ENCODE results near the gene PARD3. TPM values are rescaled to one million over a fixed set of nuclear protein-coding genes. Genes with fewer than 3 reads are reported as not detected.
"Not testable (repeated sequence)": the region's sequence is repeated elsewhere in the genome, so short reads cannot be mapped to it uniquely, and the experiment has no call there.

The PARD3 gene
- total RNA-seq, 1 donor from 2014 or later, result 39.6 TPM

DNA sequence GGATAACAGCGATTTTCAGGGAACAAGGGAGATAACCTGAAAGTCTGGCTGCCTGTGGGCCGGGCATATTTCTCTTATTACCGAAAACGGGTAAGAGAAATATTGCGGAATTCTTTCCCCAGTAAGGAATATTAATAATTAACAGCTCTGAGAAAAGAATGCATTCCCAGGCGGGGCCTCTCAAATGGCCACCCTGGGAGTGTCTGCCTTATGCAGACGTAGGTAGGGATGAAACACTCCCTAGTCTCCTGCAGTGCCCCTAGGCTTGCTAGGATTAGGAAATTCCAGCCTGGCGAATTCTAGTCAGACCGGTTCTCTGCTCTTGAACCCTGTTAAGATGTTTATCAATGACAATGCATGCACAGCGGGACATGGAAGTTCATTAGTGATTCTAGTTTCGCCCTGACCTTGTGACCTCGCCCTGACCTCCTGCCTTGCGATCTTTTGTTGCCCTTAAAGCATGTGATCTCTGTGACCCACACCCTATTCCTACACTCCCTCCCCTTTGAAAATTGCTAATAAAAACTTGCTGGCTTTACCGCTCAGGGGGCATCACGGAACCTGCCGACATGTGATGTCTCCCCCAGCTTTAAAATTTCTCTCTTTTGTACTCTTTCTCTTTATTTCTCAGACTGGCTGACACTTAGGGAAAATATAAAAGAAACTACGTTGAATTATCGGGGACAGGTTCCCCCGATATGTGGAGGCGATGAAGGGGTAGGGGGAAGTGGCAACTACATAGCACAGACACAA is 387.8 kb downstream of the PARD3 start:
- peak; percentile 85 for DNase-seq (ENCODE audit: low spot score)

DNA sequence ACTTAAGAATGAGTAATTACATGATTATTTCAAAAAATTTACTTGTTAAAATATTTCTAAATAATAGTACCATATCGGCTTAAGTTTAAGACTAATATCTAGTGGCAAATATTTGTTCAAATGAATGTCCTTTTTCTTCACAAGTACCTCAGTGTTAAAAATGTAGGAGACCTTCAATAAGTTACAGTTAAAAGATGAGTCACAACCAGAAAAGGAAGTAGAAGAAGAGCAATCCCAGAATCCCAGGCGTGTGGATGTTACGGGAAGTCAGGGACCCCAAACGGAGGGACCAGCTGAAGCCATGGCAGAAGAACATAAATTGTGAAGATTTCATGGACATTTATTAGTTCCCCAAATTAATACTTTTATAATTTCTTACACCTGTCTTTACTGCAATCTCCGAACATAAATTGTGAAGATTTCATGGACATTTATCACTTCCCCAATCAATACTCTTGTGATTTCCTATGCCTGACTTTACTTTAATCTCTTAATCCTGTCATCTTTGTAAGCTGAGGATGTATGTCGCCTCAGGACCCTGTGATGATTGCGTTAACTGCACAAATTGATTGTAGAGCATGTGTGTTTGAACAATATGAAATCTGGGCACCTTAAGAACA is 388.4 kb downstream of the PARD3 start:
- DNase-seq (ENCODE audit: low spot score), result not testable (repeated sequence)

DNA sequence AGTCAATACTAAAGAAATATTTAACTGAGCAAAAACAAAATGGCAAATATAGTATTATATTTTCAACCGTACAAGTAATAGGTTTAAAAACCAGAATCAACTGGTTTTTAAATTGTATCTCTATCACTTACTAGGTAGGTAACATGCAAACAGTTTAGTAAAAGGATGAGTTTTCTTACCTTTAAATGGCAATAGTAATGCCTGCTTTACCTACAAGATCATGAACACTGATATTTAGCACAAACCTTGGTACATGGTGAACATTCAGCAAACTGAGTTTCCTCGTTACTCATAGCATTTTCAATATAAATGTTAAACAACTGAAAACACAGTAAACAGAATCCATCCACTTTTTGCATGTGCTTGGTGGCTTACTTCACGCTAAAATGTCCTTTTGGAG is 389.1 kb downstream of the PARD3 start:
- no peak for DNase-seq (ENCODE audit: low spot score)

GRCh38 chr10:34423673-34424625 is 391.1 kb downstream of the PARD3 start:
- DNase-seq (ENCODE audit: low spot score), result no peak

DNA sequence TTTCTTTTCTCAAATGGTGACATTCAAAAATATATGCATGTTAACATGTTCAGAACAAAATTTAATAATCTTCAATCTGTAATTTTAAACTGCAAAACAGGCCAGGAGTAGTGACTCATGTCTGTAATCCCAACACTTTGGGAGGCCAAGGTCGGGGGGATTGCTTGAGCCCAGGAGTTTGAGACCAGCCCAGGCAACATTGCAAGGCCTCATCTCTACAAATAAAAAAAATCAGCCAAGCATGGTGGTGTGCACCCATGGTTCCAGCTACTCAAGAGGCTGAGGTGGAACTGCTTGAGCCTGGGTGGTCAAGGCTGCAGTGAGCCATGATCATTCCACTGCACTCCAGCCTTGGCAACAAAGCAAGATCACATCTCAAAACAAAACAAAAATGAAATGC is 394.3 kb downstream of the PARD3 start:
- DNase-seq (ENCODE audit: low spot score), result no peak

DNA sequence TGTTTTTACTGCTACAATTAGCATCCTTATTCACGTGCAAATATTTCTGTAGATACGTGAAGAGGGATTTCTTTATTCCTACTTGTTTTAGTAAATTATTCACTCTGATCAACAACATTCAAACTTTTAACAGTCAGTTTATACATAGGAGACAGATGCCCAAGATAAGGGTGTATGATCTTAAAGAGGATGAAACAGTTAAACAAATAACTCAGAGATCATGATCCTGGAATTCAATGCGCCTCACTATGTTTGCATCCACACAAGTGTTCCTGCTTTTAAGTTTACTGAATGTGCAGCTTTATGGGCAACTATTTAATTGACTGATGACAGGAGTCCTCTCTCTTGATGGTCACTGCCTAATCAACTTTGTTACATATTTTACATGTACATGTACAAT is 394.8 kb downstream of the PARD3 start:
- DNase-seq (ENCODE audit: low spot score), result no peak

GRCh38 chr10:34415039-34415438 is 400.1 kb downstream of the PARD3 start:
- DNase-seq (ENCODE audit: low spot score), result no peak

DNA sequence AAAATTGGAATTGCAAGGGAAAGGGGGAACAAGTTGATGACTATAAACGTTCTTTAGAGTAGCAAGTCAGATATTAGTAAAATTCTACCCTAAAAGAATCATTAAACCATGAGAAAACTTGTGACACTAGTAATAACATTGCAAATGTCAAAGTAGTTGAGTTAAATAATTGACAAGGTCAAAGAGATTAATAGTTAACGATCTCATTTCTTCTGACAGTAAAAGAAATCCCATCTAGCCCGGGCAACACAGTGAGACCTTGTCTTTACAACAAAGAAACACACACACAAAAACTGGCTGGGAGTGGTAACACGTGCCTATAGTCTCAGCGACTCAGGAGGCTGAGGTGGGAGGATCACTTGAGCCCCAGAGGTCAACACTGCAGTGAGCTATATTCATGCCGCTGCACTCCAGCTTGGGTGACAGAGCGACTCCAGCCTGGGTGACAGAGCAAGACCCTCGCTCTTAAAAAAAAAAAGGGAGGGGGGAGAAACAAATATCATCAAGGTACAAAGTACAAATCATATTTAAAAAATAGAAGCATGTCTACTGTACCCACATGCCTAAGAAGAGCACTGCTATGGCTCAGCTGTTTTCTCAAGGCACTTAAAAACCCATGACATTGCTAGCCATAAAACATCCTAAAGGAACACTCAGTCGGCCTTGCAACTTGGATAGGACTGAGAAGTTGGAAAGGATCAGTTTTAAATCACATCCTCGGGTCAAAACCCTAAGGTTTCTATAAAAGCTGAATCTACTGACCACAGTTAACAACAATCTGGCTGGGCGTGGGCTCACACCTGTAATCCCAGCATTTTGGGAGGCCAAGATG is 401.1 kb downstream of the PARD3 start:
- DNase-seq (ENCODE audit: low spot score), result no peak

DNA sequence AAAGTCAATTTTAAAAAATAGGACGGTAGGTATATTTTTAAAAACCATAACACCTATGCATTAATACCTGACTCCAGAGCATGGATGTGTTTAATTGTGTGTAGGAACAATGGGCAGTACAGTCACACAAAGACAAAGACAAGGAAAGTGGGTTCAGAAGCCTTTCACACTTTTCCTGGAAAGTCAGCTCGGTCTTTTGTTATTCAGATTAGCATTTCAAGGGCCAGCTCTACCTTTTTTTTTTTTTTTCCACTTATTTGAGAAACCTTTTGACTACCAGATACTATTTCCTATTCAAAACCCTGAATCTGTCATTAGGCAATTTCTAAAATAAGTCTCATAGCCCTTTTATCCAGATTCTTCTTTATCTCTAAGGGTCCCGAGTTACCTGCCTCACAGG is 401.9 kb downstream of the PARD3 start:
- DNase-seq (ENCODE audit: low spot score), result no peak

- DNase-seq (ENCODE audit: low spot score), result no peak
Measured at GRCh38 chr10:34408956-34409355, 406.1 kb downstream of the PARD3 start.

GRCh38 chr10:34408381-34408780 is 406.7 kb downstream of the PARD3 start:
- DNase-seq (ENCODE audit: low spot score), result no peak

DNA sequence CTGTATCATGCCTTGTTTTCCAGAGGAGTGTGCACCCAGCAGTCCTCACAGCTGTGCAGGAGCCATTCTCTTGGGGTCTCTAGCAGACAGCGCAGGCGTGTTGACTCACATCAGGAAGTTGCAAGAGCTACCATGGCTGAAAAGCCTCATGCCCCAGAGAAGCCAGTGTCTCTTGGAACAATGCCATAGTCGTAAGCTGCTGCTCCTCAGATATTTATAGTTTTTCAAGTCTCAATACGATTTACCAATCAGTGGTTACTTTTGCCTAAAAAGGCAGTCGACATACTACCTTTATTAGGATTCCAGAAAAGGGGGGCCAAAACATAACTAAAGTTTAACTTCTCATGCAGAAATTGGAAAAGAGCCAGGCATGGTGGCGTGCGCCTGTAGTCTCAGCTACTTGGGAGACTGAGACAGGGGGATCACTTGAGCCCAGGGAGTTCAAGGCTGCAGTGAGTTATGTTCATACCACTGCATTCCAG is 407.7 kb downstream of the PARD3 start:
- no peak for DNase-seq (ENCODE audit: low spot score)

- DNase-seq (ENCODE audit: low spot score), result no peak
Measured at GRCh38 chr10:34406463-34407323, 408.4 kb downstream of the PARD3 start.

GRCh38 chr10:34405611-34406462 is 409.3 kb downstream of the PARD3 start:
- DNase-seq (ENCODE audit: low spot score), result no peak

DNA sequence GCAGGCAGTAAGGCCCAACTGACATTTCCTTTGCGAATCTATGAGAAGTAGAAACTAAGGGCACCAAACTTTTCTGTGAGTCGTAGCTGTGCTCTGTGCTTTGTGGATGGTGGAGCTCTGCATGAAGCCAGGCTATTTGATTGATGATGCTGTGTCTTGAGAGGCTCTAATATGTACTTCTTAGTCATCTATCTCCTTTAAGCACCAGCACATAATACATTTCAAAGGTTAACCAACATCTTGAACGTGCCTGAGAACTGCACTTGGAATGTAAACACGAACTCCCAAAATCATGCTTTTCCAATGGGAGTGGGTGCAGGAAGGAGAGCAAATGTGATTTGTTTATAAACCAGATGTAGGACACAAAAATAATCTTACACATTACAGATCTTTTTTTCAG is 411.6 kb downstream of the PARD3 start:
- no peak for DNase-seq (ENCODE audit: low spot score)

- no peak for DNase-seq (ENCODE audit: low spot score)
Measured at GRCh38 chr10:34400075-34400474, 415.0 kb downstream of the PARD3 start.

GRCh38 chr10:34399013-34399412 is 416.1 kb downstream of the PARD3 start:
- no peak for DNase-seq (ENCODE audit: low spot score)

- DNase-seq (ENCODE audit: low spot score), result no peak
Measured at GRCh38 chr10:34397324-34397723, 417.8 kb downstream of the PARD3 start.

GRCh38 chr10:34396663-34397062 is 418.4 kb downstream of the PARD3 start:
- no peak for DNase-seq (ENCODE audit: low spot score)

All from mucosa of gallbladder (tissue), 1 donor.